GM15510 (cell line): ENCODE data around the gene SLC39A2.
"Not testable (repeated sequence)": the region's sequence is repeated elsewhere in the genome, so short reads cannot be mapped to it uniquely, and the experiment has no call there.

Experiments used
- POLR2A ChIP-seq: IDR thresholded peaks from 3 replicates; pipeline ENCODE4 v1.6.1; 2011; ENCODE audit warnings: borderline replicate concordance; ENCODE audit not compliant: insufficient read length; ENCODE audit errors: extremely low read depth

Gene SLC39A2, protein sequence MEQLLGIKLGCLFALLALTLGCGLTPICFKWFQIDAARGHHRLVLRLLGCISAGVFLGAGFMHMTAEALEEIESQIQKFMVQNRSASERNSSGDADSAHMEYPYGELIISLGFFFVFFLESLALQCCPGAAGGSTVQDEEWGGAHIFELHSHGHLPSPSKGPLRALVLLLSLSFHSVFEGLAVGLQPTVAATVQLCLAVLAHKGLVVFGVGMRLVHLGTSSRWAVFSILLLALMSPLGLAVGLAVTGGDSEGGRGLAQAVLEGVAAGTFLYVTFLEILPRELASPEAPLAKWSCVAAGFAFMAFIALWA

GRCh38 chr14:20998674-20999366, at the start of gene SLC39A2:
TSS of gene SLC39A2 (plus strand) at chr14:20999293. CDS start at chr14:20999447, 154 bp downstream.
- no peak for TF ChIP-seq POLR2A

GRCh38 chr14:20954736-20955537, 44.2 kb upstream of the SLC39A2 start, which contains the start of gene RNASE2:
TSS of gene RNASE2 (plus strand) at chr14:20955487. CDS start at chr14:20955772, 285 bp downstream.
- not testable (repeated sequence) for TF ChIP-seq POLR2A

DNA sequence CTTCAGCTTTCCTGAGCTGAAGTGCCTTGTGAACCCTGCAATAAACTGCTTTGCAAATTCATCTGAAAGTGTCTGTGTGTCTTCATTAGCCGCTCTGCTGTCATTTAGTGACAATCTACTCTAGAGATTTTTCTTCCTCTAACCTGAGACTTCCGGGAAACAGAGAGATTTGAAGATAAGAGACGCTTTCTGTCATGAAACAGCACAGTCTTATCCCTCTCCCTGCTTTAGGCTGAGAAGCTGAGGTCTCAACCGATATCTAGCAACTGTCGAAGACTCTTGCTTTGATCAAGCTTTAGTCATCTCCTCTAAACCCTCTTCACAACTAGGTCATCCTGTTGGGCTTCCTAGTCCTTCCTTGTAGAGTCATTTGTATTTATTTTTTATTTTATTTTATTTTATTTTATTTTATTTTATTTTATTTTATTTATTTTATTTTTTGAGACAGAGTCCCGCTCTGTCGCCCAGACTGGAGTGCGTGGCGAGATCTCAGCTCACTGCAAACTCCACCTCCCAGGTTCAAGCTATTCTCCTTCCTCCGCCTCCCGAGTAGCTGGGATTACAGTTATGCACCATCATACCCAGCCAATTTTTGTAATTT, 42.6 kb upstream of the SLC39A2 start:
- TF ChIP-seq POLR2A = no peak

DNA sequence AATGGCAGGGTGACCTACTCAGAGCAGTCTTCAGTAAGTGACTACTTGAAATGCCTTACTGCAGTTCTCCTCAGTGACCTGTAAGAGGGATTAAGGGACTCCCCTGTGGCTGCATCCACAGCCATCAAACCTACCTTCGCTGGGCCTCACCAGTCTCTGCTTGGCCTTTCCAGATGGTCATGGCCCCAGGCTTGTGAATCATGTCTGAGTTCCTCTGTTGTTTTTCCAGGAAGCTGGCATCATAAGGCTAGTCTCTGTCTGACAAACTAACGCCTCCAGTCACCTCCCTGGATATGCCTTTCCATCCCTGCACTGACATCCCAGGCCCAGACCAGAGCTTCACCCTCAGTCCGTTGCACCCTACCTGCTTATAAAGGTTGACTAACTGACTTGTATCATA, 29.8 kb upstream of the SLC39A2 start:
- TF ChIP-seq POLR2A = no peak

DNA sequence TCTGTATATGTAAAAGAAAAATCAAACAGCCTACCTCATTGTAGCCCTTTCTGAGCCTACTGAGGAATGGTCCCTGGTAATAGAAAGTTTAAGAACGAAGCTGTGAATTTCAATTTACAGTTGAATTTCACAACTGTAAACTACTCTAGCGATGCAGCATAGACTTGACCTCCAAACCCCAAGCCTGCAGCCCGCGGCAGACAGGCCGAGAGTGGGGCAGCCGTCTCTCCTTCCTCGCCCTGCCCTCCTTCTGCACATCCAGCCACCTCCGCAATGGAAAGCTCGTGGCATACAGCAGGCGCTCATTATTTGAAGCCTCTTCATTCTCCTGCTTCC, 28.5 kb upstream of the SLC39A2 start:
- no peak for TF ChIP-seq POLR2A

GRCh38 chr14:20970983-20971704, 27.9 kb upstream of the SLC39A2 start:
- no peak for TF ChIP-seq POLR2A

DNA sequence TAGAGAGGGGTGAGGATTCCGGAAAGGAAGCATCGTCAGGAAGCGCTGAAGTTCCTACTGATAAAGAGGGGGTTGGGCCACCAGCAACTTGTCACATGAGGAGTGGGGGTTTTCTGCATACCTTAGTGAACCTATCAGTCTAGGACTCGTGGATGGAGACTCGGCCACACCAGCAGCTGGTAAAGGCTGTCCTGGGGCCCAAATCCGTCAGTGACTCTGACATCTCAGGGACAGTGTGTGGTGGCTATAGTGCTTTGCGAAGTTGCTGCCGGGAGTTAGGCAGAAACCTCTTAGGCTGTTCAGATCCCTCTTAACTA, 27.4 kb upstream of the SLC39A2 start:
- TF ChIP-seq POLR2A = no peak

DNA sequence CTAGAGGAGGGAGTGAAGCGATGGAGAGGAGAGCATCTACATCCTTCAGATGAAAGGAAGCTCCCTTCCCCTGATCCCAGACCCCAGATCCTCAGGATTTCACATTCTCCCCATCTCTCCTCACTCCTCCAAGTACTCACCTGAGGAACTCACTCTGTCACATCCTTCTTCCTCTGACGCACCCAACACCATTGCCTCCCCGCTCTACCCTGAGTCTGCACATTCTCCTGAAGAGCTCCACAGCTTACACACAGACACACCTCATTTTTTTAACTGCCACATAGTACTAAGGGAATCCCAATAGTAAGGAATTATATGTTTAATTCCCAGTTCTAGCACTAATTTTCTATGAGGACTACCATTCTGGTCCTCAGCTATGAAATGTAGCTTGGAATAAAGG, 25.6 kb upstream of the SLC39A2 start:
- TF ChIP-seq POLR2A = no peak

- TF ChIP-seq POLR2A = no peak
These were observed 22.8 kb upstream of the SLC39A2 start for GRCh38 chr14:20976291-20976690.

- no peak for TF ChIP-seq POLR2A
These were observed 20.4 kb upstream of the SLC39A2 start for GRCh38 chr14:20978687-20979086.

DNA sequence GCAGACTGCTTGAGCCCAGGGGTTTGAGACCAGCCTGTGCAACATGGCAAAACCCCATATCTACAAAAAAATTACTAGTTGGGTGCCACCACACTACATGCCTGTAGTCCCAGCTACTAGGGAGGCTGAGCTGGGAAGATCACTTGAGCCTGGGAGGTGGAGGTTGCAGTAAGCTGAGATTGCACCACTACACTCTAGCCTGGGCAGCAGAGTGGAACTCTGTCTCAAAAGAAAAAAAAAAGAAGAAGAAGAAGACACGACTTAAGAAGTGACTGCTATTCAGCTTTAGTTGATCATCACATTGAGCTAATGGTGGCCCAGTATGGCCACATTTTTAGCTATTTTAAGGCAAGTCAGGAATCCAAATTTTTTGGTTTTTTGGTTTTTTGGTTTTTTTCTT, 18.2 kb upstream of the SLC39A2 start:
- no peak for TF ChIP-seq POLR2A

GRCh38 chr14:20982646-20983369, 16.3 kb upstream of the SLC39A2 start:
- TF ChIP-seq POLR2A = no peak

DNA sequence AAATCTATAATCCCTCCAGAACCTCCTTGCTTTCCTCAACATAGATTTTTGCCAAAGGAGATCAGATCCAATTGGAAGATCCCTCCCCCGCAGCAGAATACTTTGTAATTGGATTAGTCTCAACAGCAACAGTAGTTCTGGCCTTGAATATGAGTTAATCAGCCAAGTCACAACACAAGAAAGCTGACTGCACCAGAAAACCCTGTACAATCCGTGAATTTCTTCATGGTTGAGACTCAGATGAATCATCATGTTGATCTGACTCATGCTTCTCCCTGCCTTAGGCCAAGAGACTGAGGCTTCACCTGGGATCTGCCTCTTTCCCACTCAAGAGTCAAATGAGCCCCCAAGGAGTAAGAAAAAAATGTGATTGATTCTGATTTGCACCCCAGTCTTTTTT, 12.3 kb upstream of the SLC39A2 start:
- TF ChIP-seq POLR2A = no peak
